SK-N-SH (cell line): ENCODE measurements around the gene CLEC16A.

Experiments
- CTCF ChIP-seq: fragments of 200-600 bp; sonication (generic); IDR thresholded peaks from 2 replicates; pipeline ENCODE4 v1.6.1; 2017; ENCODE audit warnings: antibody characterized with exemption, mild to moderate bottlenecking, moderate library complexity
- EP300 ChIP-seq, 2 experiments: IDR thresholded peaks; 2 replicates each; pipeline versions ENCODE4 v1.4.0 to v1.6.1; 2012; ENCODE audit warnings: borderline replicate concordance in 1 of 2, low read depth in 1 of 2, low read length in 1 of 2
- EZH2phosphoT487 ChIP-seq: fragments of 200-600 bp; sonication (generic); IDR thresholded peaks from 2 replicates; pipeline ENCODE4 v1.6.1; 2017; ENCODE audit warnings: low read depth, mixed run types, mild to moderate bottlenecking, antibody characterized with exemption, moderate library complexity, borderline replicate concordance
- POLR2AphosphoS5 ChIP-seq: IDR thresholded peaks from 2 replicates; pipeline ENCODE4 v1.6.1; 2012; ENCODE audit warnings: low read depth, low read length
- TCF12 ChIP-seq: IDR thresholded peaks from 2 replicates; pipeline ENCODE4 v1.4.0; 2012
- YY1 ChIP-seq: IDR thresholded peaks from 2 replicates; pipeline ENCODE4 v1.4.0; 2012; ENCODE audit warnings: low read depth, mild to moderate bottlenecking

DNA sequence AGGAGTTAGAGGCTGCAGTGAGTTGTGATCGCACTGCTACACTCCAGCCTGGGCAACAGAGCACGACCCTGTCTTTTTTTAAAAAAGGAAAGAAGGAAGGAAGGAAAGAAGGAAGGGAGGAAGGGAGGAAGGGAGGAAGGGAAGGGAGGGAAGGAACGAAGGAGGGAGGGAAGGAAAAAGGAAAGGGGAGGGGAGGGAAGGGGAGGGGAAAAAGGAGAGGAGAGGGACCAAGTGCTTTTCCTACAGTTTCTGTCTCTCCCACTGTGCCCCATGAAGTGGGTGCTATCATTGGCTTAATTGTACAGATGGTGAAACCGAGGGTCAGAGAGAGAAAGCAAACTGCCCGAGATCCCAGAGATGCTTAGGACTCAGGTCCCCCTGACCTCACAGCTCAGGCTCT lies 254.0 kb downstream of the CLEC16A start:
- no peak for TF ChIP-seq CTCF
- TF ChIP-seq POLR2AphosphoS5, result no peak
- no peak for TF ChIP-seq YY1
- no peak for TF ChIP-seq EP300 (IDR thresholded peaks at IDR 0.05; ENCODE audit: borderline replicate concordance in 1 of 2, low read depth in 1 of 2, low read length in 1 of 2)
- no peak for TF ChIP-seq TCF12
- TF ChIP-seq EZH2phosphoT487, result no peak
